GM21381 (cell line): ENCODE measurements around the gene ANKRD36B.
"Not testable (repeated sequence)": the region's sequence is repeated elsewhere in the genome, so short reads cannot be mapped to it uniquely, and the experiment has no call there.

Experiments used
- ATAC-seq: cut with Tn5 transposase; IDR thresholded peaks from one replicate; pipeline ENCODE4 v1.9.1; 2021; ENCODE audit warnings: mild to moderate bottlenecking, moderate library complexity; ENCODE audit not compliant: unreplicated experiment

Gene ANKRD36B

GRCh38 chr2:97550498-97550897, 39.2 kb downstream of the ANKRD36B start:
- ATAC-seq = not testable (repeated sequence)

GRCh38 chr2:97549058-97549457, 40.6 kb downstream of the ANKRD36B start:
- not testable (repeated sequence) for ATAC-seq

- not testable (repeated sequence) for ATAC-seq
Observed at GRCh38 chr2:97548536-97548935, 41.1 kb downstream of the ANKRD36B start.

GRCh38 chr2:97546711-97547110, 43.0 kb downstream of the ANKRD36B start:
- ATAC-seq = no peak

GRCh38 chr2:97544911-97545310, 44.8 kb downstream of the ANKRD36B start:
- not testable (repeated sequence) for ATAC-seq

- ATAC-seq = not testable (repeated sequence)
Observed at GRCh38 chr2:97525904-97526303, 63.8 kb downstream of the ANKRD36B start.

- ATAC-seq = not testable (repeated sequence)
Observed at GRCh38 chr2:97523816-97524215, 65.9 kb downstream of the ANKRD36B start.

- ATAC-seq = not testable (repeated sequence)
Observed at GRCh38 chr2:97522916-97523555, 66.6 kb downstream of the ANKRD36B start.

- ATAC-seq = not testable (repeated sequence)
Observed at GRCh38 chr2:97495651-97496050, 94.0 kb downstream of the ANKRD36B start.

- not testable (repeated sequence) for ATAC-seq
Observed at GRCh38 chr2:97490141-97490540, 99.5 kb downstream of the ANKRD36B start.
